K562 (cell line): Measurements from ENCODE around the gene FAM83F. TPM values are rescaled to one million over a fixed set of nuclear protein-coding genes. Genes with fewer than 3 reads are reported as not detected.

Source experiments
- ADNP ChIP-seq: fragments of 200-800 bp; sonication (Bioruptor generic); IDR thresholded peaks from 2 replicates; pipeline ENCODE4 v1.6.1; 2016; ENCODE audit warnings: missing genetic modification characterization, missing compliant biosample characterization
- BCL6 ChIP-seq: fragments of 250-450 bp; sonication (Bioruptor Pico); IDR thresholded peaks from 2 replicates; pipeline ENCODE4 v1.4.0; 2020
- DPF2 ChIP-seq: fragments of 450-650 bp; IDR thresholded peaks from 2 replicates; pipeline ENCODE4 v1.6.1; 2016
- MEF2D ChIP-seq: conservative IDR thresholded peaks from 2 replicates; pipeline ENCODE4 v1.6.1; 2016; ENCODE audit warnings: low read depth, missing genetic modification characterization, missing compliant biosample characterization
- MEIS2 ChIP-seq: fragments of 450-650 bp; IDR thresholded peaks from 2 replicates; pipeline ENCODE4 v1.6.1; 2014; ENCODE audit warnings: mild to moderate bottlenecking; ENCODE audit not compliant: partially characterized antibody
- MXD1 ChIP-seq: fragments of 250-450 bp; sonication (Bioruptor Pico); IDR thresholded peaks from 2 replicates; pipeline ENCODE4 v1.8.0; 2021; ENCODE audit warnings: borderline replicate concordance, mild to moderate bottlenecking, moderate library complexity; ENCODE audit not compliant: poor library complexity, severe bottlenecking
- NFIC ChIP-seq: fragments of 450-650 bp; IDR thresholded peaks from 2 replicates; pipeline ENCODE4 v1.6.1; 2017; ENCODE audit warnings: mild to moderate bottlenecking, inconsistent platforms
- PKNOX1 ChIP-seq: fragments of 450-650 bp; IDR thresholded peaks from 2 replicates; pipeline ENCODE4 v1.6.1; 2016
- POLR2AphosphoS2 ChIP-seq: IDR thresholded peaks from 2 replicates; pipeline ENCODE4 v1.6.1; 2012; ENCODE audit warnings: low read length, improper control_type of control experiment
- RCOR1 ChIP-seq, 2 experiments: IDR thresholded peaks; 2 replicates each; pipeline ENCODE4 v1.6.1; 2012; ENCODE audit warnings: low read depth in 2 of 2, low read length in 2 of 2, borderline replicate concordance in 1 of 2, improper control_type of control experiment in 1 of 2
- RNF219 ChIP-seq: fragments of 250-450 bp; sonication (Bioruptor Pico); IDR thresholded peaks from 2 replicates; pipeline ENCODE4 v1.5.0; 2022; ENCODE audit warnings: mild to moderate bottlenecking
- TCF3 ChIP-seq: sonication (generic); formaldehyde crosslinking; IDR thresholded peaks from 2 replicates; pipeline ENCODE4 v1.4.0; 2020; ENCODE audit warnings: mild to moderate bottlenecking, missing genetic modification reagents
- ZKSCAN8 ChIP-seq: fragments of 200-800 bp; sonication (Bioruptor generic); IDR thresholded peaks from 2 replicates; pipeline ENCODE4 v1.6.1; 2016; ENCODE audit warnings: missing genetic modification characterization, missing compliant biosample characterization
- polyA plus RNA-seq, 8 experiments: library from polyadenylated mRNA; depleted of rRNA in 4 of 8; stranded (reverse) in 5 of 8; unstranded in 3 of 8; fragments of >200 nt; fragmentation: Nextera tagmentation in 2 of 8; fragmentation: Illumina TruSeq in 1 of 8; extraction: Ambion mirVana in 2 of 8; extraction: Trizol in 1 of 8; gene quantifications; 2 replicates each; pipeline versions ENCODE4 v1.2.1 to v1.2.3, GENCODE V29; 2011 to 2014; ENCODE audit warnings: inconsistent platforms in 1 of 8, missing spikeins in 1 of 8
- total RNA-seq, 7 experiments: library from RNA; depleted of rRNA in 6 of 7; stranded (reverse); fragments of >200 nt in 6 of 7; fragmentation: Illumina TruSeq in 2 of 7; extraction: Trizol in 2 of 7; gene quantifications; 2 replicates each; pipeline versions ENCODE4 v1.2.1 to v1.2.3, GENCODE V29; 2011 to 2021; ENCODE audit warnings: low replicate concordance in 1 of 7
- TF ChIP-seq, protein P1 (sequence below): fragments of 200-600 bp; sonication (generic); IDR thresholded peaks from one replicate; pipeline ENCODE4 v1.6.1; 2012; ENCODE audit warnings: mild to moderate bottlenecking, low read depth, low read length, inconsistent platforms

FAM83F gene
- total and polyA plus RNA-seq, 9 of the 15 experiments (the other 6 are each of a cell fraction or from before 2014, with no cell fraction given) = under 0.01 to 0.13 (median 0.04) TPM; not detected in 1

GRCh38 chr22:40040927-40041326 lies 46.2 kb downstream of the FAM83F start (continued):
- TF ChIP-seq MXD1 (CRISPR knock-in tag) (no peak), RCOR1 (IDR thresholded peaks at IDR 0.05; ENCODE audit: borderline replicate concordance in 1 of 2, low read depth in 2 of 2, low read length in 2 of 2) (peak in 1 of 2 experiments; percentile 32; a peak in 1 of 4 replicates), DPF2 (peak; percentile 35; the same call in 1 of the 2 replicates), MEF2D (tag) (peak; percentile 82), PKNOX1 (peak; percentile 40; the same call in 1 of the 2 replicates), POLR2AphosphoS2 (no peak), BCL6 (CRISPR knock-in tag) (no peak), TCF3 (CRISPR knock-in tag) (peak; percentile 14; the same call in 1 of the 2 replicates), ADNP (tag) (no peak), MEIS2 (peak; percentile 24), RNF219 (CRISPR knock-in tag) (no peak), ZKSCAN8 (peak; percentile 53; the same call in 1 of the 2 replicates), NFIC (peak; percentile 92)
- TF ChIP-seq, protein P1, sequence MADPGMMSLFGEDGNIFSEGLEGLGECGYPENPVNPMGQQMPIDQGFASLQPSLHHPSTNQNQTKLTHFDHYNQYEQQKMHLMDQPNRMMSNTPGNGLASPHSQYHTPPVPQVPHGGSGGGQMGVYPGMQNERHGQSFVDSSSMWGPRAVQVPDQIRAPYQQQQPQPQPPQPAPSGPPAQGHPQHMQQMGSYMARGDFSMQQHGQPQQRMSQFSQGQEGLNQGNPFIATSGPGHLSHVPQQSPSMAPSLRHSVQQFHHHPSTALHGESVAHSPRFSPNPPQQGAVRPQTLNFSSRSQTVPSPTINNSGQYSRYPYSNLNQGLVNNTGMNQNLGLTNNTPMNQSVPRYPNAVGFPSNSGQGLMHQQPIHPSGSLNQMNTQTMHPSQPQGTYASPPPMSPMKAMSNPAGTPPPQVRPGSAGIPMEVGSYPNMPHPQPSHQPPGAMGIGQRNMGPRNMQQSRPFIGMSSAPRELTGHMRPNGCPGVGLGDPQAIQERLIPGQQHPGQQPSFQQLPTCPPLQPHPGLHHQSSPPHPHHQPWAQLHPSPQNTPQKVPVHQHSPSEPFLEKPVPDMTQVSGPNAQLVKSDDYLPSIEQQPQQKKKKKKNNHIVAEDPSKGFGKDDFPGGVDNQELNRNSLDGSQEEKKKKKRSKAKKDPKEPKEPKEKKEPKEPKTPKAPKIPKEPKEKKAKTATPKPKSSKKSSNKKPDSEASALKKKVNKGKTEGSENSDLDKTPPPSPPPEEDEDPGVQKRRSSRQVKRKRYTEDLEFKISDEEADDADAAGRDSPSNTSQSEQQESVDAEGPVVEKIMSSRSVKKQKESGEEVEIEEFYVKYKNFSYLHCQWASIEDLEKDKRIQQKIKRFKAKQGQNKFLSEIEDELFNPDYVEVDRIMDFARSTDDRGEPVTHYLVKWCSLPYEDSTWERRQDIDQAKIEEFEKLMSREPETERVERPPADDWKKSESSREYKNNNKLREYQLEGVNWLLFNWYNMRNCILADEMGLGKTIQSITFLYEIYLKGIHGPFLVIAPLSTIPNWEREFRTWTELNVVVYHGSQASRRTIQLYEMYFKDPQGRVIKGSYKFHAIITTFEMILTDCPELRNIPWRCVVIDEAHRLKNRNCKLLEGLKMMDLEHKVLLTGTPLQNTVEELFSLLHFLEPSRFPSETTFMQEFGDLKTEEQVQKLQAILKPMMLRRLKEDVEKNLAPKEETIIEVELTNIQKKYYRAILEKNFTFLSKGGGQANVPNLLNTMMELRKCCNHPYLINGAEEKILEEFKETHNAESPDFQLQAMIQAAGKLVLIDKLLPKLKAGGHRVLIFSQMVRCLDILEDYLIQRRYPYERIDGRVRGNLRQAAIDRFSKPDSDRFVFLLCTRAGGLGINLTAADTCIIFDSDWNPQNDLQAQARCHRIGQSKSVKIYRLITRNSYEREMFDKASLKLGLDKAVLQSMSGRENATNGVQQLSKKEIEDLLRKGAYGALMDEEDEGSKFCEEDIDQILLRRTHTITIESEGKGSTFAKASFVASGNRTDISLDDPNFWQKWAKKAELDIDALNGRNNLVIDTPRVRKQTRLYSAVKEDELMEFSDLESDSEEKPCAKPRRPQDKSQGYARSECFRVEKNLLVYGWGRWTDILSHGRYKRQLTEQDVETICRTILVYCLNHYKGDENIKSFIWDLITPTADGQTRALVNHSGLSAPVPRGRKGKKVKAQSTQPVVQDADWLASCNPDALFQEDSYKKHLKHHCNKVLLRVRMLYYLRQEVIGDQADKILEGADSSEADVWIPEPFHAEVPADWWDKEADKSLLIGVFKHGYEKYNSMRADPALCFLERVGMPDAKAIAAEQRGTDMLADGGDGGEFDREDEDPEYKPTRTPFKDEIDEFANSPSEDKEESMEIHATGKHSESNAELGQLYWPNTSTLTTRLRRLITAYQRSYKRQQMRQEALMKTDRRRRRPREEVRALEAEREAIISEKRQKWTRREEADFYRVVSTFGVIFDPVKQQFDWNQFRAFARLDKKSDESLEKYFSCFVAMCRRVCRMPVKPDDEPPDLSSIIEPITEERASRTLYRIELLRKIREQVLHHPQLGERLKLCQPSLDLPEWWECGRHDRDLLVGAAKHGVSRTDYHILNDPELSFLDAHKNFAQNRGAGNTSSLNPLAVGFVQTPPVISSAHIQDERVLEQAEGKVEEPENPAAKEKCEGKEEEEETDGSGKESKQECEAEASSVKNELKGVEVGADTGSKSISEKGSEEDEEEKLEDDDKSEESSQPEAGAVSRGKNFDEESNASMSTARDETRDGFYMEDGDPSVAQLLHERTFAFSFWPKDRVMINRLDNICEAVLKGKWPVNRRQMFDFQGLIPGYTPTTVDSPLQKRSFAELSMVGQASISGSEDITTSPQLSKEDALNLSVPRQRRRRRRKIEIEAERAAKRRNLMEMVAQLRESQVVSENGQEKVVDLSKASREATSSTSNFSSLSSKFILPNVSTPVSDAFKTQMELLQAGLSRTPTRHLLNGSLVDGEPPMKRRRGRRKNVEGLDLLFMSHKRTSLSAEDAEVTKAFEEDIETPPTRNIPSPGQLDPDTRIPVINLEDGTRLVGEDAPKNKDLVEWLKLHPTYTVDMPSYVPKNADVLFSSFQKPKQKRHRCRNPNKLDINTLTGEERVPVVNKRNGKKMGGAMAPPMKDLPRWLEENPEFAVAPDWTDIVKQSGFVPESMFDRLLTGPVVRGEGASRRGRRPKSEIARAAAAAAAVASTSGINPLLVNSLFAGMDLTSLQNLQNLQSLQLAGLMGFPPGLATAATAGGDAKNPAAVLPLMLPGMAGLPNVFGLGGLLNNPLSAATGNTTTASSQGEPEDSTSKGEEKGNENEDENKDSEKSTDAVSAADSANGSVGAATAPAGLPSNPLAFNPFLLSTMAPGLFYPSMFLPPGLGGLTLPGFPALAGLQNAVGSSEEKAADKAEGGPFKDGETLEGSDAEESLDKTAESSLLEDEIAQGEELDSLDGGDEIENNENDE = no peak
